OCI-LY7 (cell line): Measurements from ENCODE around the gene FAM163B. TPM values are rescaled to one million over a fixed set of nuclear protein-coding genes. Genes with fewer than 3 reads are reported as not detected.

ENCODE experiments used
- BruUV-seq: library from RNA; stranded (reverse); fragments of 400-500 nt; replicated peaks from 2 replicates; lab custom pipeline; 2021; lab: Mats Ljungman, UMichigan
- CTCF ChIA-PET: fragments of 300-600 bp; sonication (Branson Sonifier 250); formaldehyde crosslinking; loops from one replicate; lab custom pipeline; 2022; ENCODE audit warnings: antibody characterized with exemption; ENCODE audit not compliant: unreplicated experiment; lab: Charles Lee
- POLR2A ChIA-PET: fragments of 300-600 bp; sonication (Branson Sonifier 250); formaldehyde crosslinking; loops from one replicate; lab custom pipeline; 2022; ENCODE audit warnings: antibody characterized with exemption; lab: Charles Lee
- DNase-seq: peaks from one replicate; pipeline ENCODE4 v3.0.0-alpha.2; 2015; ENCODE audit warnings: low spot score
- H2AFZ ChIP-seq: fragments of 200-600 bp; sonication (generic), shearing (Covaris generic); 2 replicates; pipeline ENCODE4 v1.6.1; 2014; ENCODE audit warnings: mild to moderate bottlenecking, antibody characterized with exemption, low read length, moderate library complexity
- H3K27ac ChIP-seq: fragments of 200-600 bp; sonication (generic); 2 replicates; pipeline ENCODE4 v1.5.1; 2014; ENCODE audit warnings: mixed run types, low read depth, mild to moderate bottlenecking, moderate library complexity, low read length, inconsistent platforms; ENCODE audit not compliant: poor library complexity, severe bottlenecking
- H3K36me3 ChIP-seq: fragments of 200-600 bp; sonication (generic); 2 replicates; pipeline ENCODE4 v1.6.1; 2014; ENCODE audit warnings: mild to moderate bottlenecking, antibody characterized with exemption, low read length, moderate library complexity, mixed read lengths; ENCODE audit not compliant: insufficient read depth
- H3K4me1 ChIP-seq: fragments of 200-600 bp; sonication (generic); 2 replicates; pipeline ENCODE4 v1.5.1; 2014; ENCODE audit warnings: mild to moderate bottlenecking, low read length; ENCODE audit not compliant: insufficient read depth, poor library complexity, severe bottlenecking
- H3K4me2 ChIP-seq: fragments of 200-600 bp; sonication (generic); 2 replicates; pipeline ENCODE4 v1.6.1; 2014; ENCODE audit warnings: mild to moderate bottlenecking, low read length
- H3K4me3 ChIP-seq: fragments of 200-600 bp; sonication (generic); 2 replicates; pipeline ENCODE4 v1.5.1; 2014; ENCODE audit warnings: mild to moderate bottlenecking, low read depth, low read length; ENCODE audit not compliant: poor library complexity, severe bottlenecking
- H3K79me2 ChIP-seq: fragments of 200-600 bp; sonication (generic); 2 replicates; pipeline ENCODE4 v1.6.1; 2016; ENCODE audit warnings: low read depth, mild to moderate bottlenecking, low read length, moderate library complexity, mixed read lengths; ENCODE audit not compliant: insufficient read depth
- H3K9me2 ChIP-seq: fragments of 200-600 bp; sonication (generic); 2 replicates; pipeline ENCODE4 v1.6.1; 2016; ENCODE audit warnings: mild to moderate bottlenecking, low read length, mixed read lengths; ENCODE audit not compliant: insufficient read depth
- H3K9me3 ChIP-seq: fragments of 200-600 bp; sonication (generic); 2 replicates; pipeline ENCODE4 v1.6.1; 2014; ENCODE audit warnings: mild to moderate bottlenecking, mixed run types, low read length, mixed read lengths
- H4K20me1 ChIP-seq: fragments of 200-600 bp; sonication (generic); 2 replicates; pipeline ENCODE4 v1.6.1; 2014; ENCODE audit warnings: mild to moderate bottlenecking, antibody characterized with exemption, low read length, moderate library complexity, mixed read lengths; ENCODE audit not compliant: insufficient read depth
- EZH2phosphoT487 ChIP-seq: fragments of 200-600 bp; sonication (generic); IDR thresholded peaks from 2 replicates; pipeline ENCODE4 v1.6.1; 2018; ENCODE audit warnings: low read depth, borderline replicate concordance, mild to moderate bottlenecking, mixed run types, antibody characterized with exemption, low read length, moderate library complexity, mixed read lengths
- intact Hi-C: fragments of 100-400 bp; cut with micrococcal nuclease; formaldehyde crosslinking; loops from one replicate; pipeline ENCODE4 v1.10.0; 2022; ENCODE audit not compliant: unreplicated experiment
- total RNA-seq, 2 experiments: library from RNA; depleted of rRNA in 1 of 2; stranded (reverse); fragments of >200 nt in 1 of 2; shearing (Covaris generic) in 1 of 2; gene quantifications; 2 replicates each; pipeline ENCODE4 v1.2.3, GENCODE V29; 2014 to 2022
- TF ChIP-seq, protein P1 (sequence below): fragments of 200-600 bp; sonication (generic); conservative IDR thresholded peaks from 2 replicates; pipeline ENCODE4 v1.5.1; 2014; ENCODE audit warnings: mild to moderate bottlenecking, antibody characterized with exemption, low read length, moderate library complexity, mixed read lengths

Gene FAM163B
- total RNA-seq, 2 experiments from 2014 or later: 2.6 to 7.8 TPM

DNA sequence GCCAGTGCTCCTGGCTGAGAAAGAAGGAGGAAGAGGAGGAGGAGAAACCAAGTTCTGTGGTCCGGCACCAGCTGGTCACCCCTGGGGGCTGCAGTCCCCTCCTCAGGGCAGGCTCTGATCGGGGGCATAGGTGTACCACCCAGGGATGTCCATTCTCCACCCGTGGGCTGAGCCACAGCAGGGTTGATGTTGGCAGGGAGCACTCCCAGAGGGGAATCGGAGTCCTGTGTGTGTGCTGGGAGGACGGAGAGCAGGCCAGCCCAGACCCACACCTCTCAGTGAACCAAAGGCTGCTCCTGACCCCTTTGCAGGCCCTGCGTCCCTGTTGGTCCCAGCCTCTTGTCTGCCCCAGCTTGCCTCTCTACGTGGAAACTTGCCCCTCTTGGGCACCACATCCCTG is 79.3 kb downstream of the FAM163B start:
- no peak for TF ChIP-seq EZH2phosphoT487
- TF ChIP-seq, protein P1, sequence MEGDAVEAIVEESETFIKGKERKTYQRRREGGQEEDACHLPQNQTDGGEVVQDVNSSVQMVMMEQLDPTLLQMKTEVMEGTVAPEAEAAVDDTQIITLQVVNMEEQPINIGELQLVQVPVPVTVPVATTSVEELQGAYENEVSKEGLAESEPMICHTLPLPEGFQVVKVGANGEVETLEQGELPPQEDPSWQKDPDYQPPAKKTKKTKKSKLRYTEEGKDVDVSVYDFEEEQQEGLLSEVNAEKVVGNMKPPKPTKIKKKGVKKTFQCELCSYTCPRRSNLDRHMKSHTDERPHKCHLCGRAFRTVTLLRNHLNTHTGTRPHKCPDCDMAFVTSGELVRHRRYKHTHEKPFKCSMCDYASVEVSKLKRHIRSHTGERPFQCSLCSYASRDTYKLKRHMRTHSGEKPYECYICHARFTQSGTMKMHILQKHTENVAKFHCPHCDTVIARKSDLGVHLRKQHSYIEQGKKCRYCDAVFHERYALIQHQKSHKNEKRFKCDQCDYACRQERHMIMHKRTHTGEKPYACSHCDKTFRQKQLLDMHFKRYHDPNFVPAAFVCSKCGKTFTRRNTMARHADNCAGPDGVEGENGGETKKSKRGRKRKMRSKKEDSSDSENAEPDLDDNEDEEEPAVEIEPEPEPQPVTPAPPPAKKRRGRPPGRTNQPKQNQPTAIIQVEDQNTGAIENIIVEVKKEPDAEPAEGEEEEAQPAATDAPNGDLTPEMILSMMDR: no peak
- H3K79me2 ChIP-seq: no peaks in the 10 kb centered on the region
- ChIA-PET CTCF (no interaction called here), POLR2A (no interaction called here)
- H3K4me1 ChIP-seq: peaks cover 19% of the 10 kb centered on the region
- BruUV-seq: no TSS peak
- no peaks in the 10 kb centered on the region for H3K36me3 ChIP-seq
- no peaks in the 10 kb centered on the region for H3K9me2 ChIP-seq
- intact Hi-C loops: loop anchor here (5.0 kb wide), 1 partner anchor 57 kb away; no protein-coding TSS in a partner anchor
- H3K9me3 ChIP-seq: no peaks in the 10 kb centered on the region
- H3K27ac ChIP-seq: no peak overlapping the region
- H3K4me2 ChIP-seq: no peak overlapping the region
- no peaks in the 10 kb centered on the region for H4K20me1 ChIP-seq
- DNase-seq: no peak
- H3K4me3 ChIP-seq: no peak overlapping the region
- H2AFZ ChIP-seq: no peak overlapping the region

DNA sequence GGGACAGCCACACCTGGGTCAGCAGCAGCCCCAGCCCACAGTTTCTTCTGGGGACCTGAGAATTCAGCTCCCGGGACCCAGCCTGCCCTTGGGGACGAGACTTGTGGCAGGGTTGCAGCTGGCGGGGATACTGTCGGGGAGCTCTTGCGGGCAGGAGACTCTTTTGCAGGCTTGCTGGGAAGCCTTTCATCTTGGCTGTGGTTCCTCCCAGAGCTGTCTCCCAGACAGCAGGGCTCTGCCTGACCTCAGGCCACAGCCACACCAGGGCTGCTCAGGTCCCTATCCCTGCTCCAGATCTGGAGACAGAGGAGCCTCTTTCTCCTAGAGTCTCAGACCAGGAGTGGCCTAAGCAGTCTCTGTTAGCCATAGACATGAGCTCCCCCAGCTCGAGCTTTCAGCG is 79.7 kb downstream of the FAM163B start:
- POLR2A ChIA-PET: no interaction called here
- CTCF ChIA-PET: no interaction called here
- Histone ChIP-seq H3K9me2 (no peaks in the 10 kb centered on the region), H3K4me1 (peaks cover 19% of the 10 kb centered on the region), H3K4me2 (no peak overlapping the region), H3K36me3 (no peaks in the 10 kb centered on the region), H2AFZ (no peak overlapping the region), H3K9me3 (no peaks in the 10 kb centered on the region), H3K4me3 (no peak overlapping the region), H4K20me1 (no peaks in the 10 kb centered on the region), H3K79me2 (no peaks in the 10 kb centered on the region), H3K27ac (no peak overlapping the region)
- intact Hi-C loops: no loop called here
- no TSS peak for BruUV-seq
- TF ChIP-seq EZH2phosphoT487: no peak
- TF ChIP-seq, protein P1: no peak
- DNase-seq: no peak

DNA sequence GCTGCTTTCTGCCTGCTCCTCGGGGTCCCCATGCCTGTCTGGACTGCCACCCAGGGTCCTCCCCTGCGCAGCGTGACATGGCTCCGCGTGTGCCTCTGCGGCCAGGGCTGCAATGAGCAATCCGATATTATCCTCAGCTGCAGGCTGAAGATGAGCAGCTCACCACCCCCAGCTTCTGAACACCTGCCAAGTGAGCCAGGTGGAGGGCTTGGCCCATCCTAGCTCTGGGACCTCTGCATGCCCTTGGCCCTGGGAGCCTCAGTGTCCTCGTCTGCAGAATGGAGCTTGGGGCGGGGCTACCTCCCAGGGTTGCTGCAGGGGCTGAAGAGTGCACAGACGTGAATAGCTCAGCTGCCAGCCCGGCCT is 80.3 kb downstream of the FAM163B start:
- no peak overlapping the region for H3K4me2 ChIP-seq
- no peak overlapping the region for H3K27ac ChIP-seq
- no peaks in the 10 kb centered on the region for H3K9me2 ChIP-seq
- intact Hi-C loops: no loop called here
- no peaks in the 10 kb centered on the region for H3K9me3 ChIP-seq
- no peaks in the 10 kb centered on the region for H3K36me3 ChIP-seq
- no peaks in the 10 kb centered on the region for H3K79me2 ChIP-seq
- no peaks in the 10 kb centered on the region for H4K20me1 ChIP-seq
- H2AFZ ChIP-seq: no peak overlapping the region
- peaks cover 15% of the 10 kb centered on the region for H3K4me1 ChIP-seq
- POLR2A ChIA-PET: no interaction called here
- DNase-seq: no peak
- TF ChIP-seq, protein P1: no peak
- no peak for TF ChIP-seq EZH2phosphoT487
- CTCF ChIA-PET: no interaction called here
- no TSS peak for BruUV-seq
- H3K4me3 ChIP-seq: no peak overlapping the region
